ENCODE measurements around the gene ASS1. TPM values are rescaled to one million over a fixed set of nuclear protein-coding genes. Genes with fewer than 3 reads are reported as not detected.
A peak's percentile ranks its signal among the peaks of the same experiment; 100 is the strongest.

The ASS1 gene
- total and polyA plus RNA-seq, 12 donors, result 27.4 to 147 (median 53.3) TPM

- DNase-seq (no peak), ATAC-seq (peak in 1 of 8 donors; percentile 18)
- Histone ChIP-seq H3K4me3 (no peak overlapping the region), H3K36me3 (peaks cover 0 to 42% (median 7%) of the 10 kb centered on the region in 9 donors), H3K9me3 (no peaks in the 10 kb centered on the region), H3K27me3 (no peaks in the 10 kb centered on the region), H3K27ac (no peak overlapping the region), H3K4me1 (peaks cover 0 to 8% (median 0%) of the 10 kb centered on the region in 9 donors)
- WGBS, 2 donors, result 88 to 93% methylated on average over 9 of the region's 9 CpGs
- intact Hi-C loops (cut with DNase I), result no loop called here
- TF ChIP-seq, protein P1, sequence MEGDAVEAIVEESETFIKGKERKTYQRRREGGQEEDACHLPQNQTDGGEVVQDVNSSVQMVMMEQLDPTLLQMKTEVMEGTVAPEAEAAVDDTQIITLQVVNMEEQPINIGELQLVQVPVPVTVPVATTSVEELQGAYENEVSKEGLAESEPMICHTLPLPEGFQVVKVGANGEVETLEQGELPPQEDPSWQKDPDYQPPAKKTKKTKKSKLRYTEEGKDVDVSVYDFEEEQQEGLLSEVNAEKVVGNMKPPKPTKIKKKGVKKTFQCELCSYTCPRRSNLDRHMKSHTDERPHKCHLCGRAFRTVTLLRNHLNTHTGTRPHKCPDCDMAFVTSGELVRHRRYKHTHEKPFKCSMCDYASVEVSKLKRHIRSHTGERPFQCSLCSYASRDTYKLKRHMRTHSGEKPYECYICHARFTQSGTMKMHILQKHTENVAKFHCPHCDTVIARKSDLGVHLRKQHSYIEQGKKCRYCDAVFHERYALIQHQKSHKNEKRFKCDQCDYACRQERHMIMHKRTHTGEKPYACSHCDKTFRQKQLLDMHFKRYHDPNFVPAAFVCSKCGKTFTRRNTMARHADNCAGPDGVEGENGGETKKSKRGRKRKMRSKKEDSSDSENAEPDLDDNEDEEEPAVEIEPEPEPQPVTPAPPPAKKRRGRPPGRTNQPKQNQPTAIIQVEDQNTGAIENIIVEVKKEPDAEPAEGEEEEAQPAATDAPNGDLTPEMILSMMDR (IDR thresholded peaks at IDR 0.05), result no peak
Measured at GRCh38 chr9:130501639-130502038, 56.9 kb downstream of the ASS1 start.

GRCh38 chr9:130508218-130508617, 63.5 kb downstream of the ASS1 start:
- Histone ChIP-seq H3K4me1 (no peaks in the 10 kb centered on the region), H3K9me3 (peaks cover 0 to 9% (median 0%) of the 10 kb centered on the region in 11 donors), H3K4me3 (no peak overlapping the region), H3K36me3 (no peaks in the 10 kb centered on the region), H3K27me3 (no peaks in the 10 kb centered on the region), H3K27ac (no peak overlapping the region)
- DNase-seq, result no peak
- intact Hi-C loops (cut with DNase I), result no loop called here
- WGBS, 2 donors, result 47 to 81% methylated on average over 2 of the region's 2 CpGs
- TF ChIP-seq, protein P1 (IDR thresholded peaks at IDR 0.05), result no peak
- no peak for ATAC-seq

- DNase-seq (no peak), ATAC-seq (no peak)
- Histone ChIP-seq H3K27me3 (no peaks in the 10 kb centered on the region), H3K36me3 (no peaks in the 10 kb centered on the region), H3K27ac (no peak overlapping the region), H3K9me3 (peaks cover 0 to 9% (median 0%) of the 10 kb centered on the region in 11 donors), H3K4me1 (no peaks in the 10 kb centered on the region), H3K4me3 (no peak overlapping the region)
- TF ChIP-seq, protein P1 (IDR thresholded peaks at IDR 0.05), result no peak
- 88 to 91% methylated on average over 4 of the region's 4 CpGs for WGBS, 2 donors
- intact Hi-C loops (cut with DNase I), result no loop called here
Measured at GRCh38 chr9:130512199-130512598, 67.4 kb downstream of the ASS1 start.

DNA sequence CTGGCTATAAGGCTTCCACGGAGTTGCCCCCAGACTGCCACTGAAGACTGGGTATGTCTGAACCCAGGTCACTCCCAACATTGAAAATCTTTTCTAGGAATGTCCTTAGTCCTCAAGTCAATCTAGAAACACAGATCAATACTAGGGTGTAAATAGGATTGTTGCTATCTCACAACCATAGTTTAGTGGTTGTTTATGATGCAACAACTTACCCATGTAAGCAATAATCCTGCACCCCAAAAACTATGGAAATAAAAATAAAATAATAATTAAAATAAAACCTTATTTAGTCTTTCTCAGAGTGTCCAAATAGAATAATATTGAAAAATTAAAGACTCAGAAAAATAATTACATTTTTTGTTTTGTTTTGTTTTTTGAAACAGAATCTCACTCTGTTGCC, 68.3 kb downstream of the ASS1 start:
- Histone ChIP-seq H3K36me3 (no peaks in the 10 kb centered on the region), H3K27ac (no peak overlapping the region), H3K9me3 (peaks cover 0 to 9% (median 0%) of the 10 kb centered on the region in 11 donors), H3K4me3 (no peak overlapping the region), H3K27me3 (no peaks in the 10 kb centered on the region), H3K4me1 (no peaks in the 10 kb centered on the region)
- ATAC-seq (no peak), DNase-seq (no peak)
- intact Hi-C loops (cut with DNase I), result no loop called here
- TF ChIP-seq, protein P1 (IDR thresholded peaks at IDR 0.05), result no peak
- WGBS, 2 donors, result 79 to 85% methylated on average over 1 of the region's 1 CpG
